Glutamatergic neuron (in vitro differentiated cells): ENCODE measurements around the gene CNIH2. TPM values are rescaled to one million over a fixed set of nuclear protein-coding genes. Genes with fewer than 3 reads are reported as not detected.
"Not testable (repeated sequence)": the region's sequence is repeated elsewhere in the genome, so short reads cannot be mapped to it uniquely, and the experiment has no call there.

Experiments used
- DNase-seq: peaks from one replicate; pipeline ENCODE4 v3.0.0; 2022
- H3K27ac Mint-ChIP-seq: one replicate; pipeline ENCODE4 v1.8.0; 2020; ENCODE audit warnings: mild to moderate bottlenecking, mixed read lengths, inconsistent platforms; ENCODE audit not compliant: unreplicated experiment
- H3K27me3 Mint-ChIP-seq: one replicate; pipeline ENCODE4 v1.8.0; 2020; ENCODE audit warnings: mild to moderate bottlenecking, moderate library complexity, mixed read lengths, inconsistent platforms; ENCODE audit not compliant: unreplicated experiment
- H3K36me3 Mint-ChIP-seq: one replicate; pipeline ENCODE4 v1.8.0; 2020; ENCODE audit warnings: mild to moderate bottlenecking, mixed read lengths, inconsistent platforms; ENCODE audit not compliant: unreplicated experiment
- H3K4me1 Mint-ChIP-seq: one replicate; pipeline ENCODE4 v1.8.0; 2020; ENCODE audit warnings: mild to moderate bottlenecking, low read depth, mixed read lengths, inconsistent platforms; ENCODE audit not compliant: unreplicated experiment
- H3K4me3 Mint-ChIP-seq: one replicate; pipeline ENCODE4 v1.8.0; 2020; ENCODE audit warnings: mild to moderate bottlenecking, mixed read lengths, inconsistent platforms; ENCODE audit not compliant: unreplicated experiment
- H3K9me3 Mint-ChIP-seq: one replicate; pipeline ENCODE4 v1.8.0; 2020; ENCODE audit warnings: mild to moderate bottlenecking, moderate library complexity, mixed read lengths, inconsistent platforms; ENCODE audit not compliant: unreplicated experiment
- CTCF ChIP-seq: fragments of 200-600 bp; sonication (generic); IDR thresholded peaks from one replicate; pipeline ENCODE4 v1.5.0; 2021; ENCODE audit not compliant: partially characterized antibody, unreplicated experiment
- total RNA-seq: library from RNA; stranded (reverse); fragmentation: NEBNext Ultra II Directional; extraction: Animal tissue kit (Norgen Biotek cat#: 25700); gene quantifications from one replicate; pipeline ENCODE4 v1.2.1, GENCODE V29; 2021; ENCODE audit not compliant: unreplicated experiment

Gene CNIH2
- total RNA-seq, 1 donor from 2014 or later = 61.3 TPM

DNA sequence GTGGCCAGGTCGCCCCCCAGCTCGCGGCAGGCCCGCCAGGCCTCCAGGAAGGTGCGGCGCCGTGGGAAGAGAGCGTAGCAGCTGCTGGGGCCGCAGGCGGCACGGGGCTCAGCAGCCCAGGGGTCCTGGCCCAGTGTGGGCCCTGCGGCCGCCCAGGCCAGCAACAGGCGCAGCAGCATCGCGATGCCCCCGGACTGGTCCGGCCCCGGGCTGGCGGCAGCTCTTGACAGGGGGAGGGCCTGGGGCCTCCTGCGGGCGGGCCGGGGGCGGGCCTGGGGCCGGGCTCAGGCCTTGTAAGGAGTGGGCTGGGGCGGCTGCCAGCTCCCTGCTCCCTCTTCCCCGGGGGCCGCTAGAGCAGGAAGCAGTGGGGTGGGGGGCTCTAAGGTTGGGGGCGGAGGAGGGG lies 38.9 kb downstream of the CNIH2 start, which contains the start of gene CD248:
Gene CD248 (minus strand): TSS at position 196 of the 403 bp plus-strand sequence. CDS start 17 bp downstream, at position 179.
- H3K4me1 Mint-ChIP-seq = peaks cover 41% of the 10 kb centered on the region
- H3K27me3 Mint-ChIP-seq = peaks cover 25% of the 10 kb centered on the region
- peak within 1 kb of the TSS; percentile 67 for H3K4me3 Mint-ChIP-seq
- peaks cover 31% of the 10 kb centered on the region for H3K9me3 Mint-ChIP-seq
- peak; percentile 55 for DNase-seq
- no peaks in the 10 kb centered on the region for H3K36me3 Mint-ChIP-seq
- no peak for TF ChIP-seq CTCF
- peak within 1 kb of the TSS; percentile 96 for H3K27ac Mint-ChIP-seq

GRCh38 chr11:66317322-66317722 lies 39.3 kb downstream of the CNIH2 start:
- DNase-seq = peak; percentile 58
- H3K4me3 Mint-ChIP-seq = peak overlapping the region; percentile 67
- no peak for TF ChIP-seq CTCF
- H3K27ac Mint-ChIP-seq = peak overlapping the region; percentile 96
- H3K4me1 Mint-ChIP-seq = peaks cover 40% of the 10 kb centered on the region
- peaks cover 30% of the 10 kb centered on the region for H3K9me3 Mint-ChIP-seq
- no peaks in the 10 kb centered on the region for H3K36me3 Mint-ChIP-seq
- peaks cover 21% of the 10 kb centered on the region for H3K27me3 Mint-ChIP-seq

DNA sequence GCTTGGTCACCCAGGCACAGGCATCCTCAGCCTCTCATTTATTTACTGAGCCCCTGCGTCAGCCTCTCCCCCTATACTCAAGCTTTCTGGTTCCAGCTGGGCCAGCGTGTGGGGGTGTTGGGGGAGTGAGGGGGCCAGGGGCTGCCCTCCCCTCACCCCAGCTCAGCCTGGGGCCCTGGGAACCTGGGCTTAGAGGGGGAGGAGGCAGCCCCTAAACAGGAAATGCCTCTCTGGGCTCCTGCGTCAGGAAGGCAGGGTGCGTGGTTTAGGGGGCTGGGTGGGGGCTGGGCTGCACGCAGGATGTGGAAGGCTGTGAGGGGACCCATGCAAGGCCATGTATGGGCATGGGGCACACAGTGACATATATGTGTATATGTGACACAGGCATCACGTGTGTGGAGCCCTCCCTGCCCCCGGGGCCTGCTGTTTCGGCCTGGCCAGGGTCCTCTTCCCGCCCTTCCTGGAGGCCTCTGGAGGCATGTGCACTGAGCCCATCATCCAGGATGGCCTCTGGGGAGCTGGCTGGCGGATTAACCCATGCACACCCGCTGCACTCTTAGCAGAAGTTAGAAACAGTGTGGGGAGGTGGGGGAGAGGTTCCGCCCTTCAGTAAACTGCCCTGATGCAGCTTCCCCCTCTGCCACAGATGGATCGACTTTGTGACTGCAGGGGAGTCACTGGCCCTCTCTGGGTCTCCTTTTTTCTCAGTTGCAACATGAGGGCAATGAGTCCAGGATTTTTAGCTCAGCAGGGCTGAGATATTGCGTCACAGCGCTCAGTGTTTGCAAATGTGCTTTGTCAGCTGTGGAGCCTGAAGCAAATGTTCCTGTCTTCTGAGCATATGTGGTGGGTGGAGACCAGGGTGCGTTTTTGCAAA lies 40.0 kb downstream of the CNIH2 start:
- peaks cover 40% of the 10 kb centered on the region for H3K4me1 Mint-ChIP-seq
- H3K36me3 Mint-ChIP-seq = no peaks in the 10 kb centered on the region
- peaks cover 19% of the 10 kb centered on the region for H3K27me3 Mint-ChIP-seq
- DNase-seq = peak; percentile 71
- peak overlapping the region; percentile 96 for H3K27ac Mint-ChIP-seq
- H3K9me3 Mint-ChIP-seq = peaks cover 28% of the 10 kb centered on the region
- no peak for TF ChIP-seq CTCF
- peak overlapping the region; percentile 74 for H3K4me3 Mint-ChIP-seq

GRCh38 chr11:66318600-66318970 lies 40.6 kb downstream of the CNIH2 start:
- H3K27ac Mint-ChIP-seq = peak overlapping the region; percentile 94
- TF ChIP-seq CTCF = no peak
- peak overlapping the region; percentile 74 for H3K4me3 Mint-ChIP-seq
- no peak for DNase-seq
- H3K27me3 Mint-ChIP-seq = peaks cover 24% of the 10 kb centered on the region
- H3K4me1 Mint-ChIP-seq = peaks cover 41% of the 10 kb centered on the region
- no peaks in the 10 kb centered on the region for H3K36me3 Mint-ChIP-seq
- peaks cover 30% of the 10 kb centered on the region for H3K9me3 Mint-ChIP-seq

- not testable (repeated sequence) for DNase-seq, H3K36me3 Mint-ChIP-seq, H3K4me3 Mint-ChIP-seq, H3K27ac Mint-ChIP-seq
- peaks cover 27% of the 10 kb centered on the region for H3K27me3 Mint-ChIP-seq
- peaks cover 34% of the 10 kb centered on the region for H3K9me3 Mint-ChIP-seq
- H3K4me1 Mint-ChIP-seq = peaks cover 39% of the 10 kb centered on the region
Observed at GRCh38 chr11:66320289-66320688, 42.3 kb downstream of the CNIH2 start.

DNA sequence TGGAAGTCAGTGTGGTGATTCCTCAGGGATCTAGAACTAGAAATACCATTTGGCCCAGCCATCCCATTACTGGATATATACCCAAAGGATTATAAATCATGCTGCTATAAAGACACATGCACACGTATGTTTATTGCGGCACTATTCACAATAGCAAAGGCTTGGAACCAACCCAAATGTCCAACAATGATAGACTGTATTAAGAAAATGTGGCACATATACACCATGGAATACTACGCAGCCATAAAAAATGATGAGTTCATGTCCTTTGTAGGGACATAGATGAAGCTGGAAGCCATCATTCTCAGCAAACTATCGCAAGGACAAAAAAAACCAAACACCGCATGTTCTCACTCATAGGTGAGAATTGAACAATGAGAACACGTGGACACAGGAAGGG lies 42.8 kb downstream of the CNIH2 start:
- not testable (repeated sequence) for H3K27ac Mint-ChIP-seq, DNase-seq, H3K36me3 Mint-ChIP-seq, H3K4me3 Mint-ChIP-seq
- H3K4me1 Mint-ChIP-seq = peaks cover 37% of the 10 kb centered on the region
- H3K9me3 Mint-ChIP-seq = peaks cover 35% of the 10 kb centered on the region
- peaks cover 28% of the 10 kb centered on the region for H3K27me3 Mint-ChIP-seq
